Activated CD8-positive, alpha-beta memory T cell treated with anti-CD3 and anti-CD28 coated beads for 36 hours (primary cell): Measurements from ENCODE around the gene ERBB4. TPM values are rescaled to one million over a fixed set of nuclear protein-coding genes. Genes with fewer than 3 reads are reported as not detected.
"Not testable (repeated sequence)": the region's sequence is repeated elsewhere in the genome, so short reads cannot be mapped to it uniquely, and the experiment has no call there.

ENCODE experiments used
- CTCF ChIA-PET: fragments of 350-600 bp; sonication (Branson Sonifier 250); formaldehyde crosslinking; loops from one replicate; lab custom pipeline; 2021; ENCODE audit warnings: antibody characterized with exemption; lab: Charles Lee
- POLR2A ChIA-PET: fragments of 350-600 bp; sonication (Branson Sonifier 250); formaldehyde crosslinking; loops from one replicate; lab custom pipeline; 2021; ENCODE audit warnings: antibody characterized with exemption; lab: Charles Lee
- total RNA-seq, 2 experiments: library from RNA; stranded (reverse); gene quantifications; one replicate each; pipeline ENCODE4 v1.2.3, GENCODE V29; 2021

ERBB4 gene
- total RNA-seq, 2 experiments from 2014 or later = not detected

- CTCF ChIA-PET = no interaction called here
- POLR2A ChIA-PET = no interaction called here
Observed at GRCh38 chr2:211741966-211742365, 796.6 kb downstream of the ERBB4 start.

- POLR2A ChIA-PET = no interaction called here
- CTCF ChIA-PET = no interaction called here
Observed at GRCh38 chr2:211737282-211737681, 801.3 kb downstream of the ERBB4 start.

- CTCF ChIA-PET = no interaction called here
- POLR2A ChIA-PET = no interaction called here
Observed at GRCh38 chr2:211730215-211730614, 808.4 kb downstream of the ERBB4 start.

GRCh38 chr2:211729433-211729832, 809.2 kb downstream of the ERBB4 start:
- ChIA-PET POLR2A (no interaction called here), CTCF (no interaction called here)

- ChIA-PET POLR2A (no interaction called here), CTCF (no interaction called here)
Observed at GRCh38 chr2:211724933-211725332, 813.7 kb downstream of the ERBB4 start.

GRCh38 chr2:211723398-211723797, 815.2 kb downstream of the ERBB4 start:
- ChIA-PET CTCF (no interaction called here), POLR2A (no interaction called here)

- ChIA-PET POLR2A (no interaction called here), CTCF (no interaction called here)
Observed at GRCh38 chr2:211722928-211723327, 815.7 kb downstream of the ERBB4 start.

- POLR2A ChIA-PET, CTCF ChIA-PET: not testable (repeated sequence)
Observed at GRCh38 chr2:211721874-211722273, 816.7 kb downstream of the ERBB4 start.

GRCh38 chr2:211709389-211709788, 829.2 kb downstream of the ERBB4 start:
- ChIA-PET POLR2A (no interaction called here), CTCF (no interaction called here)

- ChIA-PET POLR2A (no interaction called here), CTCF (no interaction called here)
Observed at GRCh38 chr2:211692689-211693088, 845.9 kb downstream of the ERBB4 start.

GRCh38 chr2:211690736-211691135, 847.9 kb downstream of the ERBB4 start:
- CTCF ChIA-PET = no interaction called here
- POLR2A ChIA-PET = no interaction called here

GRCh38 chr2:211688196-211688595, 850.4 kb downstream of the ERBB4 start:
- POLR2A ChIA-PET = no interaction called here
- CTCF ChIA-PET = no interaction called here

GRCh38 chr2:211674715-211675114, 863.9 kb downstream of the ERBB4 start:
- ChIA-PET CTCF (no interaction called here), POLR2A (no interaction called here)

- ChIA-PET POLR2A (no interaction called here), CTCF (no interaction called here)
Observed at GRCh38 chr2:211673133-211673905, 865.3 kb downstream of the ERBB4 start.

- POLR2A ChIA-PET = no interaction called here
- CTCF ChIA-PET = no interaction called here
Observed at GRCh38 chr2:211671977-211672376, 866.6 kb downstream of the ERBB4 start.

- CTCF ChIA-PET = no interaction called here
- POLR2A ChIA-PET = no interaction called here
Observed at GRCh38 chr2:211665299-211665698, 873.3 kb downstream of the ERBB4 start.

- CTCF ChIA-PET = no interaction called here
Observed at GRCh38 chr2:211664321-211664720, 874.3 kb downstream of the ERBB4 start.

GRCh38 chr2:211654211-211654780, 884.3 kb downstream of the ERBB4 start:
- CTCF ChIA-PET = no interaction called here
- POLR2A ChIA-PET = no interaction called here

More at GRCh38 chr2:211664321-211664720, 874.3 kb downstream of the ERBB4 start:
- POLR2A ChIA-PET = no interaction called here

- POLR2A ChIA-PET = no interaction called here
- CTCF ChIA-PET = no interaction called here
Observed at GRCh38 chr2:211652327-211652726, 886.3 kb downstream of the ERBB4 start.

GRCh38 chr2:211649331-211649730, 889.3 kb downstream of the ERBB4 start:
- POLR2A ChIA-PET = no interaction called here

GRCh38 chr2:211631503-211631902, 907.1 kb downstream of the ERBB4 start:
- ChIA-PET POLR2A (no interaction called here), CTCF (no interaction called here)

More at GRCh38 chr2:211649331-211649730, 889.3 kb downstream of the ERBB4 start:
- CTCF ChIA-PET = no interaction called here
